MV-4-11 (cell line): Measurements from ENCODE around the gene GALNT11.

Experiments used
- DNase-seq: peaks from one replicate; lab custom pipeline; 2025; lab: John Stamatoyannopoulos, UW

GALNT11 gene

GRCh38 chr7:152149363-152149762 is 123.9 kb downstream of the GALNT11 start:
- DNase-seq, result no peak

- DNase-seq, result no peak
These were observed 126.8 kb downstream of the GALNT11 start for GRCh38 chr7:152152267-152152666.

GRCh38 chr7:152158801-152159587 is 133.5 kb downstream of the GALNT11 start:
- DNase-seq, result peak; percentile 91

GRCh38 chr7:152161171-152161570 is 135.7 kb downstream of the GALNT11 start:
- no peak for DNase-seq

GRCh38 chr7:152162287-152162686 is 136.8 kb downstream of the GALNT11 start:
- DNase-seq, result no peak
